Thyroid gland (tissue), 4 donors: ENCODE measurements around the gene ACAA2.

Experiments used
- POLR2A ChIP-seq, 2 donors: fragments of 450-650 bp; IDR thresholded peaks; one replicate each; pipeline ENCODE4 v1.6.1; 2017; ENCODE audit warnings: antibody characterized with exemption in 2 of 2, mild to moderate bottlenecking in 2 of 2, moderate library complexity in 1 of 2
- TF ChIP-seq, protein P1 (sequence below), 6 experiments: fragments of 200-600 bp in 3 of 6; fragments of 450-650 bp in 3 of 6; sonication (generic) in 3 of 6; IDR thresholded peaks; one replicate each; pipeline ENCODE4 v1.5.1; 2016 to 2019; ENCODE audit warnings: antibody characterized with exemption in 6 of 6, mild to moderate bottlenecking in 2 of 6, inconsistent platforms in 1 of 6, moderate library complexity in 1 of 6

GRCh38 chr18:49752095-49752457, 61.3 kb downstream of the ACAA2 start:
- TF ChIP-seq, protein P1, sequence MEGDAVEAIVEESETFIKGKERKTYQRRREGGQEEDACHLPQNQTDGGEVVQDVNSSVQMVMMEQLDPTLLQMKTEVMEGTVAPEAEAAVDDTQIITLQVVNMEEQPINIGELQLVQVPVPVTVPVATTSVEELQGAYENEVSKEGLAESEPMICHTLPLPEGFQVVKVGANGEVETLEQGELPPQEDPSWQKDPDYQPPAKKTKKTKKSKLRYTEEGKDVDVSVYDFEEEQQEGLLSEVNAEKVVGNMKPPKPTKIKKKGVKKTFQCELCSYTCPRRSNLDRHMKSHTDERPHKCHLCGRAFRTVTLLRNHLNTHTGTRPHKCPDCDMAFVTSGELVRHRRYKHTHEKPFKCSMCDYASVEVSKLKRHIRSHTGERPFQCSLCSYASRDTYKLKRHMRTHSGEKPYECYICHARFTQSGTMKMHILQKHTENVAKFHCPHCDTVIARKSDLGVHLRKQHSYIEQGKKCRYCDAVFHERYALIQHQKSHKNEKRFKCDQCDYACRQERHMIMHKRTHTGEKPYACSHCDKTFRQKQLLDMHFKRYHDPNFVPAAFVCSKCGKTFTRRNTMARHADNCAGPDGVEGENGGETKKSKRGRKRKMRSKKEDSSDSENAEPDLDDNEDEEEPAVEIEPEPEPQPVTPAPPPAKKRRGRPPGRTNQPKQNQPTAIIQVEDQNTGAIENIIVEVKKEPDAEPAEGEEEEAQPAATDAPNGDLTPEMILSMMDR (IDR thresholded peaks at IDR 0.05), result no peak
- no peak for TF ChIP-seq POLR2A (IDR thresholded peaks at IDR 0.05)
